H1 (cell line): Measurements from ENCODE around the gene CCDC107. TPM values are rescaled to one million over a fixed set of nuclear protein-coding genes. Genes with fewer than 3 reads are reported as not detected.

Experiments
- CTCF ChIA-PET: fragments of 300-600 bp; sonication (Branson Sonifier 250); formaldehyde crosslinking; loops from one replicate; lab custom pipeline; 2021; ENCODE audit not compliant: partially characterized antibody; lab: Charles Lee
- POLR2A ChIA-PET: fragments of 300-600 bp; sonication (Branson Sonifier 250); formaldehyde crosslinking; loops from one replicate; lab custom pipeline; 2021; ENCODE audit warnings: inconsistent platforms; ENCODE audit not compliant: partially characterized antibody; lab: Charles Lee
- DNase-seq, 2 experiments: peaks; one replicate each; pipeline versions ENCODE4 v3.0.0 to v3.0.0-alpha.2; 2010 to 2022; ENCODE audit warnings: low spot score in 2 of 2, low read depth in 1 of 2, mixed read lengths in 1 of 2
- FAIRE-seq: peaks from 2 replicates; lab custom pipeline; 2011; peaks lifted over from hg19 to GRCh38; lab: Jason Lieb, UNC
- H2AFZ ChIP-seq: 2 replicates; pipeline ENCODE4 v1.8.1; 2012; ENCODE audit warnings: low read length, inconsistent platforms
- H2AK5ac ChIP-seq: 2 replicates; pipeline ENCODE4 v1.6.1; 2013; ENCODE audit warnings: low read depth, low read length
- H2BK120ac ChIP-seq: replicated peaks from 2 replicates; pipeline ENCODE3; 2013; ENCODE audit warnings: low read depth, low read length, inconsistent platforms
- H2BK12ac ChIP-seq: 2 replicates; pipeline ENCODE4 v1.6.1; 2013; ENCODE audit warnings: low read depth, low read length
- H2BK15ac ChIP-seq: 2 replicates; pipeline ENCODE4 v1.6.1; 2013; ENCODE audit warnings: low read length
- H2BK20ac ChIP-seq: 2 replicates; pipeline ENCODE4 v1.6.1; 2013; ENCODE audit warnings: low read length
- H2BK5ac ChIP-seq: 2 replicates; pipeline ENCODE4 v1.6.1; 2013; ENCODE audit warnings: low read depth, low read length
- H3K14ac ChIP-seq: 2 replicates; pipeline ENCODE4 v1.6.1; 2013; ENCODE audit warnings: inconsistent platforms; ENCODE audit not compliant: insufficient read length
- H3K18ac ChIP-seq: 2 replicates; pipeline ENCODE4 v1.6.1; 2013; ENCODE audit warnings: low read length; ENCODE audit errors: extremely low read depth
- H3K23ac ChIP-seq: 2 replicates; pipeline ENCODE4 v1.6.1; 2013; ENCODE audit warnings: inconsistent platforms; ENCODE audit not compliant: insufficient read length
- H3K23me2 ChIP-seq: 2 replicates; pipeline ENCODE4 v1.6.1; 2013; ENCODE audit warnings: low read depth, low read length
- H3K27ac ChIP-seq: 2 replicates; pipeline ENCODE4 v1.6.1; 2011; ENCODE audit warnings: low read depth, low read length, inconsistent platforms
- H3K27me3 ChIP-seq, 4 experiments: replicated peaks in 1 of 4; 1 replicate in 1 of 4; 2 replicates in 3 of 4; pipeline versions ENCODE4 v1.6.1 to v1.8.1; 2011 to 2013; ENCODE audit warnings: low read length in 3 of 4, mild to moderate bottlenecking in 3 of 4, inconsistent platforms in 2 of 4, mixed read lengths in 2 of 4, moderate library complexity in 1 of 4; ENCODE audit not compliant: control insufficient read depth in 3 of 4, insufficient read depth in 3 of 4; ENCODE audit errors: extremely low read depth in 1 of 4
- H3K36me3 ChIP-seq, 4 experiments: 2 replicates each; pipeline versions ENCODE4 v1.6.1 to v1.8.1; 2011 to 2013; ENCODE audit warnings: mild to moderate bottlenecking in 4 of 4, low read length in 3 of 4, moderate library complexity in 2 of 4, control low read depth in 1 of 4, inconsistent platforms in 1 of 4; ENCODE audit not compliant: insufficient read depth in 4 of 4, control insufficient read depth in 2 of 4
- H3K4ac ChIP-seq: replicated peaks from 2 replicates; pipeline ENCODE3; 2013; ENCODE audit warnings: low read length, low read depth, mixed read lengths, inconsistent platforms; ENCODE audit not compliant: insufficient read length
- H3K4me1 ChIP-seq, 4 experiments: replicated peaks in 1 of 4; 1 replicate in 1 of 4; 2 replicates in 3 of 4; pipeline versions ENCODE4 v1.6.1 to v1.8.1; 2011 to 2013; ENCODE audit warnings: low read length in 3 of 4, inconsistent platforms in 2 of 4, mixed read lengths in 1 of 4; ENCODE audit not compliant: insufficient read depth in 4 of 4, control insufficient read depth in 3 of 4
- H3K4me2 ChIP-seq, 2 experiments: 2 replicates each; pipeline versions ENCODE4 v1.6.1 to v1.8.1; 2011 to 2013; ENCODE audit warnings: low read depth in 2 of 2, low read length in 2 of 2, control low read depth in 1 of 2, inconsistent platforms in 1 of 2, mild to moderate bottlenecking in 1 of 2; ENCODE audit not compliant: insufficient read depth in 1 of 2
- H3K4me3 ChIP-seq, 4 experiments: fragments of 200-600, 300-600 bp in 1 of 4; sonication (generic), shearing (Covaris generic), sonication (Bioruptor Twin) in 1 of 4; 2 replicates each; pipeline versions ENCODE4 v1.5.1 to v1.8.1; 2011 to 2016; ENCODE audit warnings: low read length in 4 of 4, low read depth in 3 of 4, control low read depth in 2 of 4, inconsistent platforms in 2 of 4, mild to moderate bottlenecking in 2 of 4, mixed read lengths in 1 of 4, moderate library complexity in 1 of 4; ENCODE audit not compliant: insufficient read depth in 2 of 4; ENCODE audit errors: extremely low read depth in 1 of 4
- H3K56ac ChIP-seq: replicated peaks from 2 replicates; pipeline ENCODE3; 2013; ENCODE audit warnings: low read depth, mild to moderate bottlenecking, mixed read lengths, low read length, inconsistent platforms; ENCODE audit not compliant: insufficient read length
- H3K79me1 ChIP-seq: 2 replicates; pipeline ENCODE4 v1.6.1; 2013; ENCODE audit warnings: low read depth, low read length, control low read depth
- H3K79me2 ChIP-seq, 2 experiments: 2 replicates each; pipeline versions ENCODE4 v1.6.1 to v1.8.1; 2012 to 2013; ENCODE audit warnings: low read length in 2 of 2, mild to moderate bottlenecking in 2 of 2, inconsistent platforms in 1 of 2; ENCODE audit not compliant: insufficient read depth in 2 of 2, control insufficient read depth in 1 of 2
- H3K9ac ChIP-seq, 4 experiments: replicated peaks in 1 of 4; 1 replicate in 1 of 4; 2 replicates in 3 of 4; pipeline versions ENCODE4 v1.6.1 to v1.8.1; 2011 to 2013; ENCODE audit warnings: low read depth in 3 of 4, low read length in 3 of 4, control low read depth in 2 of 4, mild to moderate bottlenecking in 2 of 4, moderate library complexity in 2 of 4, inconsistent platforms in 1 of 4; ENCODE audit errors: extremely low read depth in 1 of 4
- H3K9me3 ChIP-seq, 2 experiments: 2 replicates each; pipeline versions ENCODE4 v1.6.1 to v1.8.1; 2012 to 2013; ENCODE audit warnings: mild to moderate bottlenecking in 2 of 2, moderate library complexity in 2 of 2, control low read depth in 1 of 2, inconsistent platforms in 1 of 2, low read depth in 1 of 2, low read length in 1 of 2, mixed read lengths in 1 of 2; ENCODE audit not compliant: insufficient read depth in 2 of 2
- H4K20me1 ChIP-seq, 2 experiments: replicated peaks in 1 of 2; 2 replicates each; pipeline versions ENCODE3 to v1.8.1; 2011 to 2013; ENCODE audit warnings: inconsistent platforms in 2 of 2, low read length in 2 of 2, mild to moderate bottlenecking in 1 of 2; ENCODE audit not compliant: insufficient read depth in 2 of 2, control insufficient read depth in 1 of 2
- H4K5ac ChIP-seq: 2 replicates; pipeline ENCODE4 v1.6.1; 2013; ENCODE audit warnings: low read length, low read depth, mixed read lengths, inconsistent platforms; ENCODE audit not compliant: insufficient read length
- H4K8ac ChIP-seq: 2 replicates; pipeline ENCODE4 v1.8.0; 2013; ENCODE audit warnings: mild to moderate bottlenecking, moderate library complexity, low read length, inconsistent platforms; ENCODE audit not compliant: insufficient read depth; ENCODE audit errors: extremely low read depth
- H4K91ac ChIP-seq: replicated peaks from 2 replicates; pipeline ENCODE3; 2013; ENCODE audit warnings: low read length, mixed read lengths, inconsistent platforms; ENCODE audit not compliant: insufficient read length
- POU5F1 ChIP-seq: IDR thresholded peaks from 2 replicates; pipeline ENCODE4 v1.6.1; 2011; ENCODE audit warnings: low read depth, mild to moderate bottlenecking, low read length, moderate library complexity
- RFX5 ChIP-seq: IDR thresholded peaks from 2 replicates; pipeline ENCODE4 v1.6.1; 2011; ENCODE audit warnings: low read depth, low read length, improper control_type of control experiment, borderline replicate concordance
- TAF1 ChIP-seq: IDR thresholded peaks from 2 replicates; pipeline ENCODE4 v1.6.1; 2011; ENCODE audit warnings: mild to moderate bottlenecking, low read depth, low read length
- TBP ChIP-seq: IDR thresholded peaks from 2 replicates; pipeline ENCODE4 v1.6.1; 2011; ENCODE audit warnings: low read depth, low read length, improper control_type of control experiment
- polyA plus RNA-seq, 7 experiments: library from polyadenylated mRNA; depleted of rRNA in 3 of 7; stranded (reverse) in 5 of 7; unstranded in 2 of 7; fragments of >200 nt in 5 of 7; fragments of 200-250 nt in 2 of 7; gene quantifications; 1 replicate in 5 of 7; 2 replicates in 1 of 7; 4 replicates in 1 of 7; pipeline versions ENCODE4 v1.2.1 to v1.2.3, GENCODE V29; 2011 to 2013; ENCODE audit warnings: missing spikeins in 2 of 7, mixed read lengths in 2 of 7
- total RNA-seq: library from RNA; stranded (reverse); fragmentation: NEBNext Ultra II Directional; extraction: Animal tissue kit (Norgen Biotek cat#: 25700); gene quantifications from 2 replicates; pipeline ENCODE4 v1.2.1, GENCODE V29; 2021

Gene CCDC107
- total and polyA plus RNA-seq, 2 of the 8 experiments (the other 6 are each of a cell fraction or from before 2014, with no cell fraction given), result 8.2 to 9.0 TPM

- Histone ChIP-seq H3K27ac (no peak overlapping the region), H4K91ac (no peak overlapping the region), H2BK5ac (no peak overlapping the region), H3K4me1 (no peaks in the 10 kb centered on the region), H3K79me1 (no peaks in the 10 kb centered on the region), H2BK120ac (no peak overlapping the region), H2BK15ac (no peak overlapping the region), H3K36me3 (peaks cover 46 to 76% (median 74%) of the 10 kb centered on the region in 4 experiments), H3K4me2 (no peak overlapping the region), H3K56ac (no peak overlapping the region), H3K79me2 (no peaks in the 10 kb centered on the region), H3K27me3 (no peaks in the 10 kb centered on the region), H3K14ac (no peak overlapping the region), H3K18ac (no peak overlapping the region), H2BK12ac (no peak overlapping the region), H3K9me3 (no peaks in the 10 kb centered on the region), H2AK5ac (no peak overlapping the region), H3K9ac (no peak overlapping the region), H3K4ac (no peak overlapping the region), H4K8ac (no peak overlapping the region), H2BK20ac (no peak overlapping the region), H3K23ac (no peak overlapping the region), H2AFZ (no peak overlapping the region), H3K23me2 (no peaks in the 10 kb centered on the region), H4K5ac (no peak overlapping the region), H3K4me3 (no peak overlapping the region)
- no peak for DNase-seq
- POLR2A ChIA-PET, result interaction anchor here (0.9 to 14.9 kb wide), 3 partner anchors 12 to 27 kb away, joined by 3 to 158 read pairs (median 4); partner anchors contain the start of genes CREB3 and TLN1
- no peak for TF ChIP-seq TAF1
- no peak for TF ChIP-seq RFX5
- no peak for TF ChIP-seq POU5F1
- no peak for TF ChIP-seq TBP
- TF ChIP-seq, all 59 proteins: peak for 0
- no peak for FAIRE-seq
- H4K20me1 ChIP-seq, result peaks cover 3 to 10% of the 10 kb centered on the region in 2 experiments
- CTCF ChIA-PET, result interaction anchor here (0.6 to 13.5 kb wide), 10 partner anchors 8 to 54 kb away, joined by 3 to 199 read pairs (median 3); no protein-coding TSS in a partner anchor
Measured at GRCh38 chr9:35700942-35701341, 42.9 kb downstream of the CCDC107 start.
